ENCODE measurements around the gene IGFBP6.

Gene IGFBP6

DNA sequence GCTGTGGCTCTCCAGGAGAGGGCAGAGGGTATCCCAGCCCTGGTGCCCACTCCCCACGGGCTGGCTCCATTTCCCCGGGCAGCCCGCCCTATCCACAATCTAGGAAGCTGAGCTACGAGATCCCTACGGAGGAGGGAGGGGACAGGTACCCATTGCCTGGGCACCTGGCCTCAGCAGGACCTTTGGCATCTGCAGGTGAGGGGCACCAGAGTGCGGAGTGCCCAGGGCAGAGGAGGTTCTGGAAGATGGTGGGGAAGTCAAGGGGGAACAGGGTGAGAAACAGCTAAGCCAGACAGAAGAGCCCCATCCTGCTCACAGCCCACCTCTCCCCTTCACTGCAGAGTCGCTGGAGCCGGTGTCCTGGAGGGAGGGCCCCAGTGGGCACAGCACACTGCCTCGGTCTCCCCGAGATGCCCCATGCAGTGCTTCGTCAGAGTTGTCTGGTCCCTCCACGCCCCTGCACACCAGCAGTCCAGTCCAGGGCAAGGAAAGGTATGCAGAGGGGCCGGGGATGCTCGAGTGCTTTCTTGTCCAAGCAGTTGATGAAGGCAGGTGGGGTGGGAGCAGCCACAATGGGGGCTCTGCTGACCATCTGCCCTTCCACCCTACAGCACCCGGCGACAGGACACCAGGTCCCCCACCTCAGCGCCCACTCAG lies 37.3 kb upstream of the IGFBP6 start:
- no peak for DNase-seq

- peak; percentile 59 for DNase-seq
Observed at GRCh38 chr12:53060721-53061276, 36.7 kb upstream of the IGFBP6 start.

DNA sequence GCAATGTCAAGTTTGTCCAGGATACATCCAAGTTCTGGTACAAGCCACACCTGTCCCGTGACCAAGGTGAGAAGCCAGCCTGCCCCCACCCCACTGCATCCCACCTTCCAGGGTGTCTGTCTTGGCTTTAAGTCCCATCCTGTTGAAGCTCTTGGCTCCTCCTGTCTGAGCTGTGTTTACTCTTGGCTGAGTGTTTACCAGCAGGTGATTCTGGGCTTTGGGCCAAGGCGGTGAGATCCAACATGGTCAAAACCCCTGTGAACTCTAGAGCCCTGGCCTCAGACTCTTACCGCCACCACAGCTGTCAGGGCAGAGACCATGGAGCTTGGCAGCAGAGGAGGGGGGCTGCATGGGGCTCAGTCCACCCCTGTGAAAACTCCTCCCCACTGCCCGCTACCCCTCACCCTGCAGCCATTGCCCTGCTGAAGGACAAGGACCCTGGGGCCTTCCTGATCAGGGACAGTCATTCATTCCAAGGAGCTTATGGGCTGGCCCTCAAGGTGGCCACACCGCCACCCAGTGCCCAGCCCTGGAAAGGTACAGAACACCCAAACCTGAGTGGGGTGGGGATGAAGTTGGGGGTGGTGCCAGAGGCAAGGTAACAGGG lies 36.0 kb upstream of the IGFBP6 start:
- peak; percentile 91 for DNase-seq

DNA sequence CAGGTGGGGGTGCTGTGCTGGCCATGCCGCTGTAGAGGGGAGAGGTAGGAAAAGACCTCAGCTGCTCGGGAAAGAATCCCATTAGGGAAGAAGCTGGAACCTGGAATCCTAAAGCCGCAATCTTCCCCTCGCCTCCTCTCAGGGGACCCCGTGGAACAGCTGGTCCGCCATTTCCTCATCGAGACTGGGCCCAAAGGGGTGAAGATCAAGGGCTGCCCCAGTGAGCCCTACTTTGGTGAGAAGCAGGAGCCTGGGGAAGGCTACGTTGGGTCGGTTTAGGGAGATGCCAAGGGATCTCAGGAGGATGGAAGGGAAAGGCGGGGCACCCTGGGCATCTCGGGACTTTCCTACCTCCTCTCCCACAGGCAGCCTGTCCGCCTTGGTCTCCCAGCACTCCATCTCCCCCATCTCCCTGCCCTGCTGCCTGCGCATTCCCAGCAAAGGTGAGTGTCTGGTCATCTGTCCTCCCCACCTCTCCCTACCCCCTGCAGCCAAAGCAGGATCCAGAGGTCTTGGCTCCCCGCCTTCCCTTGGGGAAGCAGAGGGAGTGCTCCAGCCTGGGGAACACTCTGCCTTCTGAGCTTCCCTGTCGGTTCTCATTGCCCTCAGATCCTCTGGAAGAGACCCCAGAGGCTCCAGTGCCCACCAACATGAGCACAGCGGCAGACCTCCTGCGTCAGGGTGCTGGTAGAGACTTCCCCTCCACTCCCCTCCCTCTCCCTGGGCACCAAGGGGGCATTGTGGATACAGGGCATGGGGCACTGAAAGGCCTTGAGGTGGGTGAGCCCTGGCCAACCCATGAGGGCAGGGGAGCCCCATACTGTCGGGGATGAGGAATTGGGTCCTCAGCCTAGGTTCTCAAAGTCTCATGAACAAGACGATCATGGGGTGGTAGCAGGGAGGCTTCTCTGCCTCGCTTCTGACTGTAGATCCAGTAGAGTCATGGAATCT lies 35.2 kb upstream of the IGFBP6 start:
- no peak for DNase-seq

- DNase-seq: no peak
Observed at GRCh38 chr12:53062977-53063707, 34.3 kb upstream of the IGFBP6 start.

DNA sequence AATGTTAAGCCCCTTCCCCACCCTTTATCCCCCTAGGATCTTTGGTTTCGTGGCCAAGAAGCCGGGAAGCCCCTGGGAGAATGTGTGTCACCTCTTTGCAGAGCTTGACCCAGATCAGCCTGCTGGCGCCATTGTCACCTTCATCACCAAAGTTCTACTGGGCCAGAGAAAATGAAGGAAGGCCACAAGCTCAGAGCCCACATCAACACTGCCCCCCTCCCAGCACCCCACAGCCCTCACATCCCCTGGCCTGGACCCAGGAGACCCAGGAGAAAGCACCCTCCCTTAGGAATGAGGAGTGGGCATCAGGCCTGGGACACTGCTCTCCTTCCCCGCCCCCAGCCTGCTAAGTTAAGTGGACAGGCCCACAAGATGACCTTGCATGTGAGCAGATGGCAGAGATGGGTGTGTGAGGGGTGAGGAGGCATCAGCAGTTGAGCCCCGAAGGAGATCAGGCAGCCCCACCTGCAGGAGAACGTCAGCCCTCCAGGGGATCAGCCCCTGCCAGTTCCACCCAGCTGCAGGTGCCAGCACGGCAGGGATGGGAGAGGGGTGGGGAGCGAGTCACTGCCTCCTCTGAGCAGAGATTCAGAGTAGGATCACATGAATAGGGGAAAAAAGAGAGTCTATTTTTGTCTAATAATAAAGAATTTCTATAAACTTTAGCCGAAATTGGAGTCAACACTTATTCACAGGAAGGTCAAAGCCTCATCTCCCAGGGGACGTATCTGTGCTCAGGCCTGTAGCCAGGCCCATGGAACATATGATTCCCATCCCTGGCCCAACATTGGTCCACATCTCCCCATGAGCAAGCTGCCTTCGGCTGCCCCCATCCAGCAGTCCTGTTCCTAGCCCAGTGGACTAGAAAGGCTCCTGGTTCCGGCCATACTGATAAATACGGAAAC lies 33.5 kb upstream of the IGFBP6 start:
- DNase-seq: no peak

DNA sequence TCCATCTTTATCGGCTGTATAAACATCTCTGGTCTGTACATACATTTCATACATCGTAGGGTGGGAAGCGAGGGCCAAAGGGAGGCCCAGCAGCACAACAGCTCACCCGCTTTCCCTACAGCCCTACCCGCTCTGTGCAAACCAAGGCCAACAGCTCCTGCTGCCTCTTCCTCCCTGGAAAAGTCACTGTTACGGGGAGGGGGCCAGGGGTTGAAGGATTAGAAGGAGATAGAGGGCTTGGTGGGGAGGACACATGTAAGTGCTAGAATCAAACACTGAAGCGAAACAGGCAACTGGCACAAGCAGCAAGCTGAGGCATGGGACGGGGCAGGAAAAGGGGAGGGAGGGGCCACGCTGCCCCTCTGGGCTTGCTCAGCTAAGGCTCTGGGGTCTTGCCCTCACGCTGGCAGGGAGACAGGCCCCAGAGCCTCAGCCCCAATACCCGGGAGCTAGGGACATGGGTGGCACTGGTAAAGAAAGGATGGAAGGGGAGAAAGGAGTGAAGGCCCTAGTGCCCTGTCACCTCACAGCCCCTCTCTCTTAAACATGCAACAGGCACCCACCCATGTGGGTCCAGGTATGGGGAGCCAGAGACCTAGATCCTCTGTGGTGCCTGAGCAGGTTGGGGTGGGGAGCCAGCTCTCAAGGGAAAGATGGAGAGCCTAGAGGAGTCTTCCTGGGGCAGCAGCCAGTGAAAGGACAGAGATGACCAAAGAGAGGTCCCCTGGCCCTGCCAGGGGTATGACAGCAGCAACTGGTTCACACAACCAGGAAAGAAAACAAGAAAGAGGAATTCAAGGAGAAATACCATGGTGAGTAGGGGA lies 32.6 kb upstream of the IGFBP6 start:
- DNase-seq: no peak

- DNase-seq: no peak
Observed at GRCh38 chr12:53065470-53065869, 32.0 kb upstream of the IGFBP6 start.

DNA sequence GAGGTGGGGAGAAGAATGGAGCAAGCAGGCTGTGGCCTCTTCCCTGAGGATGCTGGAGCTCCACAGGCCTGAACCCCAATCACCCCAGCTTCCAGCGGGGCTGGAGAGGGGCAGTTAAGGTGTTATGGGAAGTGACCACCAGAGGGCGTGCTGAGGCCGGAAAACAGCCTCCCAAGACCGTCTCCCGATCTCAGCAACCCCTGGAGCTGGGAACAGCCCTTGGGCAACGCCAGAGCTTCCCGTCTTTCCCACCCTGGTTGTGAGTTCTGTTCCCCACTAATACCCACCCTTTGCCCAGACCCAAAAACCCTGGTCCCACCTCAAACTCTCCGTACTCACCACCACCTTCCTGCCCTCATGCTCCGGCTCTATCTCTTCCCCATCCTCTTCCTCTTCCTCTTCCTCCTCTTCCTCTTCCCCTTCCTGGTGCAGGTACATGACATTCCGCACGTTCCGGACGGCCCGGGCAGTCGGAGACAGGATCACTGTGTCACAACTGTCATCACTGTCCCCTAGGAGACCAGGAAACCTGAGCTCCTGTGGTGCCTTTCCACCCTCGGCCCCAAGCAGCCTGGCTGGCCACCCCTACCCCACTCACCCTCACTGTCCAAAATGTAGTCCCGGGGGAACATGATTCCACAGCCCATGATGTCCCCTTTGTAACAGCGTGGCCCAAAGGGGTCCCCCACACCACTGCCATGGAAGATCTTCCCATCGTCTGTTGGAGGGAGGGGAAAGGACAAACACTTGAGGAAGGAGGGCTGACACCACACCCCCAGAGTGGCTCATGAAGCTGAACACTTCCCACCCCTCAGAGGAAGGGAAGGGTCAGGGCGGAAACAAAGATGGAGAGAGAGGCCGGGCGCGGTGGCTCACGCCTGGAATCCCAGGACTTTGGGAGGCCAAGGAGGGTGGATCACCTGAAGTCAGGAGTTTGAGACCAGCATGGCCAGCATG lies 31.2 kb upstream of the IGFBP6 start:
- peak; percentile 36 for DNase-seq

GRCh38 chr12:53067074-53067992 lies 30.1 kb upstream of the IGFBP6 start:
- DNase-seq: no peak

DNA sequence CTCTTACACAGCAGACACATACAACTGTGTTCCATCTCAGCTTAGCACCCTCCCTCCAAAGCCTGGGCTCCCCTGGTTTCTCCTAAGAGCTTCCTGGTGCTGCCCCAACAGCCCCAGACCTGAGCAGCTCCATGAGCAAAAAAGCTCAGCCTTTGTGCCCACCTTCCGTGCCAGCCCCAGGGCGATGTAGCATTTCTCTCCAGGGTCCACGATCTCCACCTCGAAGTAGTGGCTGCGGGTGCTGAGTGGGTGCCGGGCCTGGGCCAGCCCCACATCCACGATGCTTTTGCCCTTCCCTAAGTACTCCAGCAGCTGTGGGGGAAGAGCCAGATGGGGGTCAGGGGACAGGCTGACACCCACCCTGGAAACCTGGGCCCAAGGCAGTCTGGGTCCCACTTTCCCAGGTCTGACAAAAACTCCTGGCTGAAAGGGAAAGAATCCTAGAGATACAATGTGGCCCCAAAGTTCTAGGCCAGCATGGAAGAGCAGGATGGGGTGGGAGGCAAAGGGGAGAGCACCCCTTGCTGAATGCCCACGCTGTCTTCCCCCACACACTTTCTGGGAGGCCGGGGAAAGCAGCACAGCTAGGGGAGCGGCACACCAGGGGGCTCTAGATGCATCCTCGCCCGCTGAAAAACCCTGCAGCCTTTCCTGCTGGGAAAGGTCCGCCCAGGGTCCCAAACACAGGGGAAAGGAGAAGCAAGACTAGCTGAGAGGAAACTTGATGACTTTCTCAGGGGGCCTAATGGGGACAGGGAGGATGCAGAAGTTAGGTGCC lies 29.3 kb upstream of the IGFBP6 start:
- DNase-seq: no peak

DNA sequence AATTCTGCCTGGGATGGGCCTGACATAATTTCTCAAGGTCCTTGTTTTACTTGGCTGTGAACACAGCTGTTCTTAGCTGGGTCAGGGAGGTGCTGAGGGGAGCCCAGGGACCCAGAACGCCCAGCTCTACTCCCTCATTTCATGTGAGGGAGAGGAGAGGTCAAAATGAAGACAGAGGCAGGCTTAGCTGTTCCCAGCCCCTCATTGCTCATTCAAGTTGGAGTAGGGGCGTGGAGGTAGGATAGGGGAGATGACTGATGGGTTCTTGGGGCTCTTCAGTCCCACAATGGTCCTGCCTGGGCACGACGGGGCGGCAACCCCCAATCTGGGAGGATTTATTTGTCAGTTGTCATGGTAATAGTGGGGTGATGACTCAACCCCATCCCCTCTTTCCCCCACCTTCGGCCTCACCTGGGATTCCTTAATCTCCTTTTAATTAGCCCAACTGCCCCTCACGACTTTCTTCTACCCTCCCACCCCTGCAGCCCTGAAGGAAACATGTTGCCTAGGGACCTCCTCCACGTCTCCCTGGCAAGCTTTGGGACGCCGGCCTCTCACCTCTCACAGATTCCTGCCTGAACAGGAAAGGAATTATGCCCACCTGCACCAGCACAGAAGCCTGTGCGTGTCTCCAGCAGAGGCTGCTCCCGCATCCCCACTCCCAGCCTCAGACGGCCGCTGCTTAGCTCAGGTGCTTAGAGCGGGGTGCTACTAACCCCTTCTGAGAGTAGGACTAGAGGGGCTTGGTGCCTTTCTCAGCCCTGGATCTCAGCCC lies 28.5 kb upstream of the IGFBP6 start:
- no peak for DNase-seq

- no peak for DNase-seq
Observed at GRCh38 chr12:53069621-53070410, 27.7 kb upstream of the IGFBP6 start.

- DNase-seq: no peak
Observed at GRCh38 chr12:53070877-53071492, 26.5 kb upstream of the IGFBP6 start.
